ENCODE data around the gene NIT1. TPM values are rescaled to one million over a fixed set of nuclear protein-coding genes. Genes with fewer than 3 reads are reported as not detected.

The NIT1 gene
- total RNA-seq, 1 donor from 2014 or later: 14.7 TPM

Small RNAs within 50 kb of the gene (small RNA-seq; reads per million reads assigned to genes)
- gene RF01225: not detected

Other genes with a start within 250 kb of the NIT1 start
- gene ITLN1, start 232.9 kb upstream of the NIT1 start, total RNA-seq: not detected
- gene ITLN2, start 163.3 kb upstream of the NIT1 start, total RNA-seq: not detected
- 9.4 TPM for gene F11R, start 97.0 kb upstream of the NIT1 start, total RNA-seq
- 32.6 TPM for gene TSTD1, start 79.1 kb upstream of the NIT1 start, total RNA-seq
- 186 TPM for gene USF1, start 72.1 kb upstream of the NIT1 start, total RNA-seq
- gene ARHGAP30, start 48.2 kb upstream of the NIT1 start, total RNA-seq: 0.82 TPM
- not detected for gene NECTIN4, start 28.5 kb upstream of the NIT1 start, total RNA-seq
- gene KLHDC9, start 19.7 kb upstream of the NIT1 start, total RNA-seq: 4.5 TPM
- 53.8 TPM for gene PFDN2, start 68 bp upstream of the NIT1 start, total RNA-seq
- 21.6 TPM for gene DEDD, start 14.6 kb downstream of the NIT1 start, total RNA-seq
- gene UFC1, start 35.9 kb downstream of the NIT1 start, total RNA-seq: 138 TPM
- gene USP21, start 41.4 kb downstream of the NIT1 start, total RNA-seq: 8.2 TPM
- 26.5 TPM for gene PPOX, start 48.3 kb downstream of the NIT1 start, total RNA-seq
- 16.3 TPM for gene B4GALT3, start 59.4 kb downstream of the NIT1 start, total RNA-seq
- 0.41 TPM for gene ADAMTS4, start 80.9 kb downstream of the NIT1 start, total RNA-seq
- gene NDUFS2, start 84.3 kb downstream of the NIT1 start, total RNA-seq: 143 TPM
- gene FCER1G, start 97.2 kb downstream of the NIT1 start, total RNA-seq: 2.0 TPM
- not detected for gene APOA2, start 105.5 kb downstream of the NIT1 start, total RNA-seq
- 22.4 TPM for gene TOMM40L, start 108.0 kb downstream of the NIT1 start, total RNA-seq
- gene NR1I3, start 120.1 kb downstream of the NIT1 start, total RNA-seq: not detected
- 6.9 TPM for gene PCP4L1, start 140.6 kb downstream of the NIT1 start, total RNA-seq
- 1.6 TPM for gene MPZ, start 191.9 kb downstream of the NIT1 start, total RNA-seq
- gene SDHC, start 196.3 kb downstream of the NIT1 start, total RNA-seq: 14.7 TPM
- not detected for gene CFAP126, start 249.8 kb downstream of the NIT1 start, total RNA-seq

Measured in frontal cortex (tissue), 1 donor.